ENCODE data around the gene ZNF236.
"Not testable (repeated sequence)": the region's sequence is repeated elsewhere in the genome, so short reads cannot be mapped to it uniquely, and the experiment has no call there.

ZNF236 gene

DNA sequence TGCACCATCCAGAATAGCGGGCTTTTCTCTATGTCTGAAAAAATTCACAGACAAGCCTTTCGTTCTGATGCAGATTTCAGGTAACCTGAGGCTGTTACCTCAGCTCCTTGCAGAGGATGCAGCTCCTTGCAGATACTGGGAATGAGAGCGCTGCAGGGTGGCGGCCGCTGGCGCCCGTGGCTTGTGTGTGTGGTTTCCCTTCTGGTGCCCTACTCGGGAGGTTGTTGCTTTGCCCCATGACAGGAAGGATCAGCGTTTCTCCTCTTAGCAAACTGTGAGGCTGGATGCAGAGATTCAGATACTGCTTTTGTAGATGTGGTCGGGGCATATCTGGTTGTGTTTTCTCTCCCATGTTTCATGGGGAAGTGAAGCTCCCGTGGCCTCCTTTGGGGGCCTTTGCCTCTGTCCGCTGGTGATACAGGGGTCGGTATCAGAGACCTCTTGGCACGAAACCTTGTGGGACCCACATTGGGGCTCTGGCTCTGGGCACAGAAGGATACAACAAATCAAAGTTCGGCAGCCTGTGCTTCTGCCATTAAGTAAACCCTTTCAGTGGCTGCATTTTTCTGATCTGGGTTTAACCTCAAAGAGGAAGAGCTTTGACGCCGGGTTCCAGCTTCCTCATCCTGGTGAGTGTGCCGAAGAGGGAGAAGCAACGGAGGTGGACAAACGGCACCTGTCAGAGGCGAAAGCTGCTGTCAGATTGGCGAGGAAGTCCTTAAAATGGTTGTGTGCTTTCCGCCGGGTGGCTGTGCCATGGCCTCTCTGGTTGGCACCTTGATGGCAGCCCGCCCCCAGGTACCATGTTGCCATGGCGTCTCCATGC, 182.4 kb downstream of the ZNF236 start:
- no peak for DNase-seq (ENCODE audit: low read depth in 2 of 2)

DNA sequence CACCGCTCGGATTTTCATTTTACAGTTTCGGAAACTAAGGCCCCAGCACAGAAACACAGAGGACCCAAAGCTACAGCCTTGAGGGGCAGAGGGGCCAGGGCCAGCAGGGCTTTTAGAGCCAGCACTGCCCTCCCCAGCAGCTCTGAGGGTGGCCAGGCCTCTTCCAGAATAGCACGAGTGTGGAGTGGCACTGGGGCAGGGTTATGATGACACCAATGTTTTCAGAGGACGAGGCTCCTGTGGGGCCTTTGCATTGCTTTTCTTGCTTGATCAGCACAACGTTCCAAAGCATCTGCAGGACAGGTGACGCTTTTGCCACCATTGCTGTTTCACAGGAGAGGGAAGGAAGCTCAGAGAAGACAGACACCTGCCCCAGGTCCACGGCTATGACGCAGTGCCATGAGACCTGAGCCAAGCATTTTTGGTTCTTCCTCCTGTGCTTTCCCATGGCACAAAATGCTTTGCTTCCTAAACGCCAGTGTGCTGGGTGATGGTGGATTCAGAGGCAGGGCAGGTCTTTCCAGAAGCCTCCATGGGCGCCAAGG, 183.4 kb downstream of the ZNF236 start:
- no peak for DNase-seq (ENCODE audit: low read depth in 2 of 2)

DNA sequence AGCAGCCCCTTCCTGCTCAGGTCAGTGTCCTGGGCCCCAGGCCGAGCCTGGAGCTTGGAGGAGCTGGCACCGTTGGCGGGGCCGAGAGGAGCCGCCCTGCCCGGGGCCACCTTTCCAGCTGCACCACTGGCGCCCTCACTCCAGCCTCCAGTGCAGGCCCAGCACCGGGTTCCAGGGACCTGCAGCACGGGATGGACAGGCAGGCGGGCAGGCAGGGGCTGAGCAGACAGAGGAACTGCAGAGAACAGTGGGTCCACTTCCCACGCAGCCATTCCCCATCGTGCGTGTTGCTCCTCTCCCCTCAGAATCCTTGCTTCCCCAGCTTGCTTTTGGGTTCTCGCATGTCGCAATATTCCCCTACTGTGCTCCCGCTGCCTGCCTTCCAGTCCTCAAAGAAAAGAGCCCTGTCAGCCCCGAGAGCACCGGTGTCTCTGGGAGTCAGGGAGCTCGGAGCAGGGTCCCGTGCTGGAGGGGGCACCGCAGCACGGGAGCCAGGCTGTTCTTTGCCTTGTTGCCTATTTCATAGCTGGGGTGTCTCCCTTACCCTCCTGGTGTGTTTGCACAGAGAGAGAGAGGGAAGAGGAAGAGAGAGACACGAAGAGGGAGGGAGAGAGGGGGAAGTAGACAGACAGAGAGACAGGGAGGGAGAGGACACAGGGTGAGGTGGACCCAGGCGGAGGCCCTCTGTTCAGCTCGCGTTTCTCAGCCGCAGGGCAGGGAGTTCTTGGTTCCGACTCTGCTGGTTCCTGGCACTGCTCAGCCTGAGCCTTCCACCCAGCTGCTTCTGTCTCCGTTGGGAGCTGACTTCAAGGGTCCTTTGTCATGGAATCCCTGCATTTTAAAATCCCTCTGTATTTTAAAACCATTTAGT, 184.2 kb downstream of the ZNF236 start:
- DNase-seq (ENCODE audit: low read depth in 2 of 2): no peak

DNA sequence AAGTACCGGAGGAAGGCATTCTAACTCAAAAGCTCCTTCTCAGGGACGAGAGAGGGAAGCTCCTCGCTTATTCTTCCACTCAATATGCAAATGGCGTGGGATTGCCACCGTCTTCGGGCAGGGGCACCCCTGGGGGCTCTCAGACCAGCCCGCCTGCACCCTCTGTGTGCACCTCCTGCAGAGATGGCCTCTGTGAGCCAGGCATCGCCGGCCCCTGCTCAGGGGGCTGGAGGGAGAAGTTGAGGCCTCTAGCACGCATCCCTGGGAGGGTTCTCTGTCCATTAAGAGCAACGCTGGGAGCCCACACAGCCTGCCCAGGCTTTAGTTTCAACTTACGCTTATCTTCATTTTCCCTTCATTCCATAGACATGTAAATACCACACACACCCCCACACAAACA, 184.9 kb downstream of the ZNF236 start:
- DNase-seq (ENCODE audit: low read depth in 2 of 2): no peak

DNA sequence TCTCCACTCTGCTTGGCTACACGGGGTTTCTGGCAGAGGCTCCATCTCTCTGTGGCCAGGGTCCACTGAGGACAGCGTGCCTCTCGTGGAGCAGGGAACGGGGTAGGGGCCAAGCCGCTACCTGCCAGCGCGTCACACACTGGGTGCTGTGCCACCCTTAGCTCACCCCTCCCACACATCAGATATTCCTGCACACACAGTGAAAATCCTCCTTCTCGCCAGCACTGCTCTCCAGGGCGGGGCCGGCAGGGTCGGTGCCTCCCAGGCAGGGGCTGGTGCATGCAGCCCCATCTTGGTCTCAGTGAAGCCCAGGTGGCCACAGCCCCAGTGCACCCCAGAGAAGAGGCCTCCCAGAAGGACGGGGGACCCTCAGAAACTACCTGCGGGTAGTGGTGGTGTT, 185.6 kb downstream of the ZNF236 start:
- no peak for DNase-seq (ENCODE audit: low read depth in 2 of 2)

DNA sequence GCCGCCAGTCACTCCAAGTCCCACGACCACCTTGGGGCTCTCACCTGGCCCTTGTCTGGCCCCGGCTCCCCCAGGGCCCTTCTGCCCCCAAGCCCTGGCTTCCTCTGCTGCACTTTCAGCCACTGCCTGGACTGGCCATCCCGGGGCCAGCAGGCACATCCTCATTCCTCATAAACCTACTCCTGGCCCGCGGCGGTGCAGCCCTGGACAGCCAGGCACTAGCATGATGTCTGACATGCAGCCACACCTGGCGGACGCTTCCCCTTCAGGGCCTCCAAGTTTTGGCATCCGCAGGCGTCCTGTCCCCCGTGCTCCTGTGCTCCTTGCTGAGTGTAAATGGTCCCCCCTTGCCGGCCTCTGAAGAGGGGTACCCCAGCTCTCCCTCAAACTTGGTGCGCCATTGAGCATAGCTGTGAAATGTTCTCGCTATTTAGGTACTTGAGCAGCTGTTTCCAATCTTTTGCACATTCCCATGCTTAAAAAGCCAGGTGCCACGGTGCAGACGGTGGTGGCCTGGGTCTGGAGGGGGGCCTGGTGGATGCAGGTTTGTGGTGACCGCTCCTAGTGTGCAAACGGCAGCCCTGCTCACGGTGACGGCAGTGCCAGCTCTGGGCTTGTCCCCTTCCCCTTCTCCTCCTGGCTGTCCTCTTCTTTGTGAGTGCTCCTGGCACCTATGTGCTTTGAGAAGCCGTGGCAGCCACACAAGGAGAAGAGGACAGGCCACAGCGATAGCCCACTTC, 186.4 kb downstream of the ZNF236 start:
- no peak for DNase-seq (ENCODE audit: low read depth in 2 of 2)

DNA sequence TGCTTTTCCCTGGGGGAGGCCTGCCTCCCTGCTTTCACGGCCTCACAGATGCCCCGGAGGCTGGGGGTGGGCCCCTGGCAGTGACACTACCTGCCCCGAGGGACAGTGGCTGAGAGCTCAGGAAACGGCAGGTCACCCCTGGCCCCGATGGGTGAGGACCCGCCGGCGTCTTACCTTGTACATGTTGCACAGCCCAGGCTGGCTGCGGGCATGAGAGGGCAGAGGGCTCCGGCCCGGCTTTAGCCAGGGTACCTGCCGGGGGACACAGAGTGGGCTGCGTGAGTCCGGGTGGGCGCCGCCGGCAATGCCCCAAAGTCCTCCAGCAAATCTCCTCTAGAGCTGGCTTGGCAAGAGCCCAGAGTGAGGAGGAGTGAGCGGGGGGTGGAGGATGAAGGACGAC, 187.3 kb downstream of the ZNF236 start:
- no peak for DNase-seq (ENCODE audit: low read depth in 2 of 2)

DNA sequence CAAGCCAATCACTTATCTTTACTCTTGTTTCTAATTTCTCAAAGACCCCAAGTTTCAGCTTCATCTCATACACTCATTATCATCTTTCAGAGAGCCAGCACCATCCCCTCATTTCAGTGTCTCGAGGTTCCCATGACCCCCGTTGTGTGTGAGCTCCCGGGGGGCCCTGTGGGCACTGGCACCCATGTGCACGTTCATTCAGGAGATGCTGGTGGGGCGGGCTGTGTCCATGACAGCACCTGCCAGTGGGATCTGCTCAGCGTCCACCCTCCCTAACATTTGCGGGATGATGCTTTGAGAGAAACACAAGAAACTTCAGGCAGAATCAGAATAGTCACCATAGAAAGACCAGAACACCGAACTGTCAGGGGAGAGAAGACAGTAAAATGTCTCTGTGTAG, 189.8 kb downstream of the ZNF236 start:
- no peak for DNase-seq (ENCODE audit: low read depth in 2 of 2)

DNA sequence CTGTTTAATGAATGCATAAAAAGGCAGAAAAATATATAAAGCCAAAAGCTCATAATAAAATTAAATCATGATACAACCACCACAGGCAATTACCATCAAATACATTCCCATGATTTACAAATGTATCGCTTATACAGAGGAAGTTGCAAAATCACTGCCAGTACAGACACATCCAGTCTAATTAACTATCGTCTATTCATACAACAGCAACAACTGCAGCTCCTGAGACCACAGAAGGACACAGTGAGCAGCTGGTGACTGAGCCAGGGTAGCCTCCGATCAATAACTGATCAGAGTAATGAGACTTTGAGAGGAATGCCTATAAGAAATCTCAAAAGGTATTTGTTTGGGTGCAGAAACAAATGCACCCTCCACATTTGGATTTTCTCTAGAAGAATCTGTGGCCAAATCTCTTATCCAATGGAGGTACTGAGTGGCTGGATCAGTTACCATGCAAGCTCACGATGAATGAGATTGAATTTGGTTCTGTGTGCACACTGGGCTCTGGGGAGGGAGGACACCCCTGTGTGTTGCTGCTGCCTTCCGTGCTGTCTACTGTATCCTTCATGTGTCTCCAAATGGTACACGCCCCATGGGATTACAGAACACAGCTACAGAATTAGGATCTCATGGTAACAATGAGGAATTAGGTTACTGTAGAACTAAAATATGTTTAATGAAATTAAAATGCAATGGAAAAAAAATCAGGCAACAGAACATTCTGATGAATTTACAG, 190.6 kb downstream of the ZNF236 start:
- DNase-seq (ENCODE audit: low read depth in 2 of 2): no peak

DNA sequence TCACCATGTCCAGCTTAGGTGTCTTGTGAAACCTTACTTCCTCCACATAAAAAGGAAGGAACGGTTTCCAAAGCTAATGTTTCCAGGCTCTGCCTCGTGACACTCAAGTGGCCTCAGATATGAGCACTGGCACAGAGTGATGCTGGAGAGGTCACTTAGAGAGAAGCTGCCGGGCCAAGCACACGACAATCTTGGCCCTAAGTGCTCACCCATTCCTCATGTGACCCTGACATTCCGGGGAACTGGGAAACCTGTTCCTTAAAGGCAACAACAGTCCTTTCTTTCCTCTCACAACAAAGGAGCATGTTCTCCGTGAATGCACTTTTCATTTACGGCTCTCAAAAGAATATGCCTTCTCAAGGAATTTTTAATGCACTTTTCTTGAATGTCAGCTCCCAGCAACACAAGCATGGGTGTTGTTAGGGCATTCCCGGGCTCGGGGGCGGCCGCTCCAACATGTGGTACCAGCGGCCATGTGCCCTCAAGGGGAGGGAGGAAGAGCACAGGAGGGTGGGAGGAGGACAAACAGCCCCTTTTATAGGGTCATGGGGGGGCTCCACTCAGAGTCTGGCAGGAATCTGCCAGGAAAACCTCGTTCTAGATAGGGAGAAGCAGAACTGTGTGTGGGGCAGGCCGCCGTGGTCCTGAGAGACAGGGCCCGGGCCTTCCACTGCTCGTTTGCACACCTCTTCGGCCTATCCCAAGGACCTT, 191.6 kb downstream of the ZNF236 start:
- DNase-seq (ENCODE audit: low read depth in 2 of 2): no peak

DNA sequence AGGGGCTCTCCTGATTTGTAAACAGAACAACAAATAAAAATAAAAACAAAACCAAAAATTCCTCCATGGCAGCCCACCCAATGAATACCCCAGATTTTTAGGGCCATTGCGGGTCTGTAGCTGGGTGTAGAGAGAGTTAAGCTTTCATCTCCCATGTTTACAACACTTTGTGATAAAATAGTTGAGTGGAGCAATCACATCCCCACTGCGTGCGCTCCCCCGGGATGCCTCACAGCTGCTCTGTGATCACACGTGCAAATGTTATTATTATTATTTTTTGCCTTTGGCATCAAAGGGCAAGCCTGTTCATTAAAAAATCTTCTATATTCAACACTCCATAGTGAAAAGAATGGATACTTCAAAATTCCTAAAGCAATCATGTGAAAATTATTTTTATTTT, 192.2 kb downstream of the ZNF236 start:
- no peak for DNase-seq (ENCODE audit: low read depth in 2 of 2)

DNA sequence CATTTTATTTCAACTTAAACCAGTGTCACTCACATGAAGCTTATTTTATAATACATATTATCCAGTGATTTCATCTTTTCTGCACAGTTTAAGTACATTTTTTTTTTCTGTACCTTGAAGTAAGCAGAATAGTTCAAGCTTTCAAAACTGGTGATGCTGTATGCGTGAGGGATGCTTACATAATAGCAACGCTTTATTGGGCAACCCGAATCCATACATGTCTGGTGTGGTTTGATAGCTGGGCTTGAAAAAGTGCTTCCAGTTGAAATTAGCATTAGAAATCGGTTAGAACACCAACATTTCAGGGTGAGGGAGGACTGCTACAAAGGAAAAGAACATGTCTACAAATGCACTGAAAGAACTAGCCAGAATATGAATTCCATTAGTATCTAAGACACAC, 192.8 kb downstream of the ZNF236 start:
- DNase-seq (ENCODE audit: low read depth in 2 of 2): no peak

DNA sequence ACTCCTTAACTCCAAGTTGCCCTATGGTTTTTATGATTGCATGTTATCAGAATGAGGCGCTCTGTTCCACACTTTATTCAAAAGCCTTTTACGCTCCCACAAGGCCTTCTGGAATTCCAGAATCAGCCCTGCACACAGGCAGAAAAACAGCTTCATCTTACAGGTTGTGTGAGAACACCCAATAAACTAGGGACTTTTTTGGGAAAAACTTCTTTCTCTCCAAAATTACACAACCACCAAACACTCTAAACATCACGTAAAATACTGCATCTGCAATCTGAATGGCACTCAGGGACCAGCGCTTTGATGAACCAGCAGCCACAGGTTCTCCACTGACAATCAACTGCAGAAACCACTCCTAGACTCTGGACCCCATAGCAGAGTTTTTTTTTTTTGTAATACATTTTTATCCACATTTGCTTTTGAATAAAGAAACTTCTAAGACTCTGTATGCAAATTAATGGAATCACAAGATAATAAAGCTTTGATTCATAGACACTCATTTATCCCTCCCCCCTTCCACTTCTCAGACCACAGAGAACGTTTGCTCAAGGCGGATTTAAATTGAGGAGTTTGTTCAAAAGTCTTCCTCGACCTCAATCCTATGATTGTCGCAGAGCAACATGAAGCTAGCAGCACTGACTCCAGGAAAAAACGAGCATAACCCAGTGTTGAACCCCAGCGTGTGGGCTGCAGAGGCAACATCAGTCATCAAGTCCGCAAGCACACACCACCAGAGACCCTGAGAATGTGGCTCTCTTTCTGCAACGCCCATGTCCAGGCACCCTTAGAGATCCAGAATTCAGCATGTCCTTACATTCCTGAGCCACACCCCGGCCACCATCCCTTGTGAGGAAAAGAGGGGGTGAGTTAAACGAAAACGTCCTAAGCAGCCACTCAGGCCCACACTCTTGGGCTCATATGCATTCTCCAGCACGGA, 193.7 kb downstream of the ZNF236 start:
- no peak for DNase-seq (ENCODE audit: low read depth in 2 of 2)

DNA sequence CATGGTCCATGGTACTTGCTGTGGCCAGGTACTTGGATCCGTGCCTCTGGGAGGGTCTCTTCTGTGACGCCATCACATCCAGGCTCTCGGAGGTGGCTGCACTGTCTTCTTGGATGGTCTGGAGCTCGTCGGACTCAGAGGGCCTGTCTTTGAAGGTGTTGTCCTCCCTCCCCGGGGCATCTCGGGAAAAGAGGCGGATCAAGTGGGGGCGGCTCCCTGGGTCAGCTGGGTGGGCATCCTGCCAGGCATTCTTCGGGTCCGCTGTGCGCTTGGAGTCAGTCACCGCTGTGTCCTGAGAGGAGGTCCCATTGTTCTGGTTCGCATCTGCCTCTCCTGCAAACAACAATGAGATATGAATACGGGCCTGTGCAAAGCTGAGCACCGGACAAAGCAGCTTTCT, 194.6 kb downstream of the ZNF236 start:
- no peak for DNase-seq (ENCODE audit: low read depth in 2 of 2)

DNA sequence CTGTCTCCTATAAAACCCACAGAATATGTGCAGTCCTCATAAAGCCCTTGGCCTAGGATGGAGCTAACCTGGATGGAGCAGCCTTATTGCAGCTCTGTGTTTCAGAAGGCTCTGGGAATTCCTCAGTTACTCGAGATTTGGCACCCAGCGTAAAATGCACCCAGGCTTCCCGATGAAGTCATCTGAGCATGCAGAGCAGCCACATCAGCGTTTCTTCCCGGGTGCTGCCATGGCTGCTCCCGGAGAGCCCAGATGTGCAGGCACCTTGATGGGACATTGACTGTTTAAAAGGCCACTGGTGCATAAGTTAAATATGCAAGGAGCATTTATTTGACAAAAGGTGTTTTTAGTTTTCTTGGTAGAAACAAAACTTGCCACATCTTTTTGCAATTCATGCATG, 195.0 kb downstream of the ZNF236 start:
- no peak for DNase-seq (ENCODE audit: low read depth in 2 of 2)

DNA sequence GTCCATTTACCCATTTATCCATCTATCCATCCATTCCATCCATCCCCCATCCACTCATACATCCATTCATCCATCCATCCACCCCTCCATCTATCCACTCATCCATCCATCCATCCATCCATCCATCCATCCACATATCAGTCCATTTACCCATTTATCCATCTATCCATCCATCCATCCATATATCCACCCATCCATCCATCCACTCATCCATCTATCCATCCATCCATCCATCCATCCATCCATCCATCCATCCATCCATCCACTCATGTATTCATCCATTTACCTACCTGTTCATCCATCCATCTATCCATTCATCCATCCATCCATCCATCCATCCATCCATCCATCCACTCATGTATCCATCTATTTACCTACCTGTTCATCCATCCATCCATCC, 196.3 kb downstream of the ZNF236 start:
- DNase-seq (ENCODE audit: low read depth in 2 of 2): not testable (repeated sequence)

DNA sequence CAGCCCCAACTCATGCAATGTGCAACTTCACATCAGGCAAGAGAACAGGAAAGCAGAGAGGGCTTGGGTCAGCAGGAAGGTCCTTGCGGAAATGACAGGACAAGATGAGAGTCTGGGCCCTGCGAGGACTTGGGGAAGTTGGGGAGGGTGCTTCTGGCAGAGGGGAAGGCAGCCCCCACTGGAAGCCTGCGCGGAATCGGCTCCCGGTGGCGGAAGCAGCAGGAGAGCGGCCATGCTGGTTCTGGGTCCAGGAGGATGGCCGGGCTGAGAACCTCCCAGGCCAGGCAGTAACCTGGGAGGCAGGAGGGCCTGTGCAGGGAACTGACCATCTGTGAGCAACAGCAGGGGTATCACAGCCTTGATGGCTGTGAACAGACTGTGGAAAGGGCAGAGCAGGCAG, 197.3 kb downstream of the ZNF236 start:
- no peak for DNase-seq (ENCODE audit: low read depth in 2 of 2)

Measured in stimulated activated CD4-positive, alpha-beta T cell treated with anti-CD3 and anti-CD28 coated beads, Interleukin-12 subunit alpha, Interleukin-12 subunit beta, amount 100 ng/mL, for 24 hours (primary cell).